Measurements from ENCODE around the gene CBFB.

CBFB gene

GRCh38 chr16:67015313-67015731 is 13.6 kb upstream of the CBFB start:
- DNase-seq = no peak
- no peak overlapping the region for H2AFZ ChIP-seq (ENCODE audit: low read depth, low read length)
- H3K27me3 ChIP-seq (ENCODE audit: insufficient read depth, low read length, poor library complexity) = peaks cover 25% of the 10 kb centered on the region
- no peak for ATAC-seq (ENCODE audit: insufficient read depth, low read depth)
- no peak for TF ChIP-seq EZH2 (IDR thresholded peaks at IDR 0.05; ENCODE audit: borderline replicate concordance, low read depth, low read length, severe bottlenecking)
- peak; percentile 42 for TF ChIP-seq CTCF (IDR thresholded peaks at IDR 0.05; ENCODE audit: borderline replicate concordance, extremely low read depth, low read length, poor library complexity, severe bottlenecking)
- no peak overlapping the region for H3K9ac ChIP-seq (ENCODE audit: low read depth, low read length)
- H3K4me1 ChIP-seq (ENCODE audit: insufficient read depth, low read length) = peaks cover 24% of the 10 kb centered on the region
- no peak overlapping the region for H3K27ac ChIP-seq (ENCODE audit: low read length)
- no peak overlapping the region for H3K4me2 ChIP-seq (ENCODE audit: insufficient read depth, low read length)
- H3K4me3 ChIP-seq (ENCODE audit: low read depth in 1 of 2, low read length in 2 of 2) = no peak overlapping the region
- H3K36me3 ChIP-seq (ENCODE audit: insufficient read depth, low read length) = no peaks in the 10 kb centered on the region
- H4K20me1 ChIP-seq (ENCODE audit: insufficient read depth, low read length) = peaks cover 14% of the 10 kb centered on the region
- H3K79me2 ChIP-seq (ENCODE audit: insufficient read depth, low read length) = no peaks in the 10 kb centered on the region
- no peaks in the 10 kb centered on the region for H3K9me3 ChIP-seq (ENCODE audit: insufficient read depth, low read length, severe bottlenecking)

- no peak for DNase-seq
- no peak overlapping the region for H2AFZ ChIP-seq (ENCODE audit: low read depth, low read length)
- H3K4me3 ChIP-seq (ENCODE audit: low read depth in 1 of 2, low read length in 2 of 2) = no peak overlapping the region
- peaks cover 25% of the 10 kb centered on the region for H3K27me3 ChIP-seq (ENCODE audit: insufficient read depth, low read length, poor library complexity)
- peaks cover 14% of the 10 kb centered on the region for H4K20me1 ChIP-seq (ENCODE audit: insufficient read depth, low read length)
- no peaks in the 10 kb centered on the region for H3K79me2 ChIP-seq (ENCODE audit: insufficient read depth, low read length)
- no peak overlapping the region for H3K9ac ChIP-seq (ENCODE audit: low read depth, low read length)
- no peak for TF ChIP-seq EZH2 (IDR thresholded peaks at IDR 0.05; ENCODE audit: borderline replicate concordance, low read depth, low read length, severe bottlenecking)
- TF ChIP-seq CTCF (IDR thresholded peaks at IDR 0.05; ENCODE audit: borderline replicate concordance, extremely low read depth, low read length, poor library complexity, severe bottlenecking) = no peak
- no peak for ATAC-seq (ENCODE audit: insufficient read depth, low read depth)
- H3K9me3 ChIP-seq (ENCODE audit: insufficient read depth, low read length, severe bottlenecking) = no peaks in the 10 kb centered on the region
- no peak overlapping the region for H3K4me2 ChIP-seq (ENCODE audit: insufficient read depth, low read length)
- H3K4me1 ChIP-seq (ENCODE audit: insufficient read depth, low read length) = peaks cover 24% of the 10 kb centered on the region
- H3K36me3 ChIP-seq (ENCODE audit: insufficient read depth, low read length) = no peaks in the 10 kb centered on the region
- H3K27ac ChIP-seq (ENCODE audit: low read length) = no peak overlapping the region
Observed at GRCh38 chr16:67016143-67016542, 12.8 kb upstream of the CBFB start.

- Histone ChIP-seq H3K9ac (ENCODE audit: low read depth, low read length) (no peak overlapping the region), H3K79me2 (ENCODE audit: insufficient read depth, low read length) (no peaks in the 10 kb centered on the region), H3K9me3 (ENCODE audit: insufficient read depth, low read length, severe bottlenecking) (no peaks in the 10 kb centered on the region), H3K36me3 (ENCODE audit: insufficient read depth, low read length) (no peaks in the 10 kb centered on the region), H3K27me3 (ENCODE audit: insufficient read depth, low read length, poor library complexity) (peaks cover 25% of the 10 kb centered on the region), H2AFZ (ENCODE audit: low read depth, low read length) (no peak overlapping the region), H3K4me2 (ENCODE audit: insufficient read depth, low read length) (no peak overlapping the region), H4K20me1 (ENCODE audit: insufficient read depth, low read length) (peaks cover 14% of the 10 kb centered on the region), H3K4me3 (ENCODE audit: low read depth in 1 of 2, low read length in 2 of 2) (no peak overlapping the region), H3K27ac (ENCODE audit: low read length) (no peak overlapping the region), H3K4me1 (ENCODE audit: insufficient read depth, low read length) (peaks cover 24% of the 10 kb centered on the region)
- no peak for DNase-seq
- ATAC-seq (ENCODE audit: insufficient read depth, low read depth) = no peak
- TF ChIP-seq CTCF (IDR thresholded peaks at IDR 0.05; ENCODE audit: borderline replicate concordance, extremely low read depth, low read length, poor library complexity, severe bottlenecking) = no peak
- TF ChIP-seq EZH2 (IDR thresholded peaks at IDR 0.05; ENCODE audit: borderline replicate concordance, low read depth, low read length, severe bottlenecking) = no peak
Observed at GRCh38 chr16:67016681-67017420, 12.1 kb upstream of the CBFB start.
